Liver (tissue), 9 donors: ENCODE measurements around the gene TNFRSF6B. TPM values are rescaled to one million over a fixed set of nuclear protein-coding genes. Genes with fewer than 3 reads are reported as not detected.

Source experiments
- DNase-seq: peaks from one replicate; pipeline ENCODE4 v3.0.0-alpha.2; 2017; ENCODE audit warnings: low spot score
- H3K27ac ChIP-seq, 2 donors: one replicate each; pipeline ENCODE4 v1.7.0; 2013; ENCODE audit warnings: inconsistent platforms in 2 of 2, low read length in 2 of 2, control low read depth in 1 of 2, low read depth in 1 of 2, mild to moderate bottlenecking in 1 of 2
- H3K27me3 ChIP-seq, 4 donors: one replicate each; pipeline versions ENCODE4 v1.6.1 to v1.7.0; 2013; ENCODE audit warnings: low read length in 3 of 4, inconsistent platforms in 1 of 4, mild to moderate bottlenecking in 1 of 4, moderate library complexity in 1 of 4; ENCODE audit not compliant: control insufficient read depth in 4 of 4, insufficient read depth in 4 of 4
- H3K36me3 ChIP-seq, 4 donors: one replicate each; pipeline versions ENCODE4 v1.6.1 to v1.7.0; 2013; ENCODE audit warnings: low read length in 3 of 4, mild to moderate bottlenecking in 3 of 4, low read depth in 1 of 4, moderate library complexity in 1 of 4; ENCODE audit not compliant: control insufficient read depth in 4 of 4, insufficient read depth in 3 of 4
- H3K4me1 ChIP-seq, 4 donors: one replicate each; pipeline versions ENCODE4 v1.6.1 to v1.7.0; 2013; ENCODE audit warnings: low read length in 3 of 4, mild to moderate bottlenecking in 3 of 4, moderate library complexity in 1 of 4; ENCODE audit not compliant: control insufficient read depth in 4 of 4, insufficient read depth in 4 of 4
- H3K4me3 ChIP-seq, 3 donors: one replicate each; pipeline versions ENCODE4 v1.6.1 to v1.7.0; 2013; ENCODE audit warnings: low read length in 3 of 3, control low read depth in 1 of 3, low read depth in 1 of 3, mild to moderate bottlenecking in 1 of 3
- H3K9ac ChIP-seq, 2 donors: one replicate each; pipeline ENCODE4 v1.7.0; 2013; ENCODE audit warnings: low read length in 2 of 2, mild to moderate bottlenecking in 2 of 2, moderate library complexity in 2 of 2, control low read depth in 1 of 2, low read depth in 1 of 2
- H3K9me3 ChIP-seq, 4 donors: one replicate each; pipeline versions ENCODE4 v1.6.1 to v1.7.0; 2013; ENCODE audit warnings: low read length in 3 of 4; ENCODE audit not compliant: control insufficient read depth in 4 of 4
- ATF3 ChIP-seq: IDR thresholded peaks from 2 replicates; pipeline ENCODE4 v1.6.1; 2016; ENCODE audit warnings: antibody characterized with exemption
- CTCF ChIP-seq: fragments of 150-350 bp; IDR thresholded peaks from 2 replicates; pipeline ENCODE4 v1.5.1; 2017; ENCODE audit warnings: improper control_type of control experiment, low read depth, low read length; ENCODE audit not compliant: missing input control
- EGR1 ChIP-seq, 2 donors: IDR thresholded peaks; 2 replicates each; pipeline ENCODE4 v1.6.1; 2016 to 2018; ENCODE audit warnings: antibody characterized with exemption in 2 of 2, low read depth in 2 of 2
- FOXA1 ChIP-seq: IDR thresholded peaks from 2 replicates; pipeline ENCODE4 v1.6.1; 2016; ENCODE audit warnings: antibody characterized with exemption
- FOXA2 ChIP-seq: IDR thresholded peaks from 2 replicates; pipeline ENCODE4 v1.6.1; 2016; ENCODE audit warnings: antibody characterized with exemption
- GABPA ChIP-seq, 2 donors: IDR thresholded peaks in 1 of 2; conservative IDR thresholded peaks in 1 of 2; 2 replicates each; pipeline ENCODE4 v1.6.1; 2016; ENCODE audit warnings: antibody characterized with exemption in 2 of 2, mild to moderate bottlenecking in 1 of 2, moderate library complexity in 1 of 2
- HNF4A ChIP-seq, 2 donors: conservative IDR thresholded peaks; 2 replicates each; pipeline ENCODE4 v1.6.1; 2016; ENCODE audit warnings: antibody characterized with exemption in 2 of 2, mild to moderate bottlenecking in 2 of 2
- HNF4G ChIP-seq: IDR thresholded peaks from 2 replicates; pipeline ENCODE4 v1.6.1; 2016; ENCODE audit warnings: antibody characterized with exemption
- JUND ChIP-seq, 2 donors: IDR thresholded peaks; 2 replicates each; pipeline ENCODE4 v1.6.1; 2016; ENCODE audit warnings: antibody characterized with exemption in 2 of 2
- MAX ChIP-seq: IDR thresholded peaks from 2 replicates; pipeline ENCODE4 v1.6.1; 2016; ENCODE audit warnings: antibody characterized with exemption
- NR2F2 ChIP-seq: IDR thresholded peaks from 2 replicates; pipeline ENCODE4 v1.6.1; 2016; ENCODE audit warnings: antibody characterized with exemption
- RAD21 ChIP-seq, 2 donors: IDR thresholded peaks; 2 replicates each; pipeline ENCODE4 v1.6.1; 2016; ENCODE audit warnings: antibody characterized with exemption in 2 of 2, mild to moderate bottlenecking in 2 of 2
- REST ChIP-seq: IDR thresholded peaks from 2 replicates; pipeline ENCODE4 v1.6.1; 2016; ENCODE audit warnings: antibody characterized with exemption, mild to moderate bottlenecking
- RXRA ChIP-seq, 2 donors: IDR thresholded peaks; 2 replicates each; pipeline ENCODE4 v1.6.1; 2017 to 2018; ENCODE audit warnings: antibody characterized with exemption in 2 of 2, mild to moderate bottlenecking in 1 of 2
- SP1 ChIP-seq: IDR thresholded peaks from 2 replicates; pipeline ENCODE4 v1.6.1; 2018; ENCODE audit warnings: antibody characterized with exemption, mild to moderate bottlenecking
- TAF1 ChIP-seq: conservative IDR thresholded peaks from 2 replicates; pipeline ENCODE4 v1.6.1; 2016; ENCODE audit warnings: antibody characterized with exemption, mild to moderate bottlenecking
- YY1 ChIP-seq: IDR thresholded peaks from 2 replicates; pipeline ENCODE4 v1.6.1; 2016; ENCODE audit warnings: antibody characterized with exemption, mild to moderate bottlenecking
- ZBTB33 ChIP-seq: IDR thresholded peaks from 2 replicates; pipeline ENCODE4 v1.6.1; 2016; ENCODE audit warnings: antibody characterized with exemption
- WGBS: extraction: QIAGEN DNeasy Blood & Tissue Kit; methylation state at CpG from one replicate; pipeline ENCODE4 v1.1.7; 2013; 5-methylcytosine and 5-hydroxymethylcytosine counted together
- polyA plus RNA-seq, 2 donors: library from polyadenylated mRNA; stranded (reverse) in 1 of 2; unstranded in 1 of 2; fragments of 200-250 nt in 1 of 2; fragments of >200 nt in 1 of 2; fragmentation: Nextera tagmentation in 1 of 2; extraction: Ambion mirVana in 1 of 2; gene quantifications; one replicate each; pipeline versions ENCODE4 v1.2.1 to v1.2.3, GENCODE V29; 2013 to 2015
- total RNA-seq, 2 donors: library from RNA; depleted of rRNA; stranded (reverse); fragments of >200 nt; gene quantifications; one replicate each; pipeline ENCODE4 v1.2.3, GENCODE V29; 2014
- donor health status: healthy.
- donor health status: healthy.
- donor health status: healthy.
- donor health status: healthy.
- donor health status: healthy.

The TNFRSF6B gene
- total and polyA plus RNA-seq, 4 donors, result 0.09 to 0.73 TPM; not detected in 2

GRCh38 chr20:63739130-63740069 lies 42.9 kb downstream of the TNFRSF6B start, which contains the start of gene SLC2A4RG:
TSS of gene SLC2A4RG (plus strand) at chr20:63739776. CDS start at chr20:63739913, 137 bp downstream.
- WGBS, result under 1% methylated on average over 136 of the region's 136 CpGs
- TF ChIP-seq MAX (no peak), REST (peak; percentile 37), EGR1 (IDR thresholded peaks at IDR 0.05; ENCODE audit: low read depth in 2 of 2) (peak in 1 of 2 donors; percentile 30), YY1 (peak; percentile 48), FOXA2 (no peak), RXRA (IDR thresholded peaks at IDR 0.05) (peak in 1 of 2 donors; percentile 46), GABPA (IDR thresholded peaks at IDR 0.05 in 1 of 2, conservative IDR thresholded peaks at IDR 0.05 in 1 of 2) (no peak), JUND (IDR thresholded peaks at IDR 0.05) (no peak), SP1 (peak; percentile 60), NR2F2 (no peak), RAD21 (IDR thresholded peaks at IDR 0.05) (no peak), ZBTB33 (peak; percentile 15), CTCF (no peak), FOXA1 (no peak), HNF4A (conservative IDR thresholded peaks at IDR 0.05) (peak; percentile 74 to 78), HNF4G (peak; percentile 45), TAF1 (no peak), ATF3 (no peak)

More at GRCh38 chr20:63739130-63740069, 42.9 kb downstream of the TNFRSF6B start, which contains the start of gene SLC2A4RG:
- Histone ChIP-seq H3K27ac (peak within 1 kb of the TSS; percentile 83 to 93), H3K4me3 (peak within 1 kb of the TSS; percentile 69 to 91 (median 88)), H3K4me1 (peaks cover 10 to 80% (median 53%) of the 10 kb centered on the region in 4 donors), H3K9ac (peak within 1 kb of the TSS; percentile 38 to 55), H3K9me3 (no peaks in the 10 kb centered on the region), H3K27me3 (no peaks in the 10 kb centered on the region), H3K36me3 (no peaks in the 10 kb centered on the region)
- peak; percentile 84 for DNase-seq
